ENCODE data around the gene NTF4.
"Not testable (repeated sequence)": the region's sequence is repeated elsewhere in the genome, so short reads cannot be mapped to it uniquely, and the experiment has no call there.

The NTF4 gene

DNA sequence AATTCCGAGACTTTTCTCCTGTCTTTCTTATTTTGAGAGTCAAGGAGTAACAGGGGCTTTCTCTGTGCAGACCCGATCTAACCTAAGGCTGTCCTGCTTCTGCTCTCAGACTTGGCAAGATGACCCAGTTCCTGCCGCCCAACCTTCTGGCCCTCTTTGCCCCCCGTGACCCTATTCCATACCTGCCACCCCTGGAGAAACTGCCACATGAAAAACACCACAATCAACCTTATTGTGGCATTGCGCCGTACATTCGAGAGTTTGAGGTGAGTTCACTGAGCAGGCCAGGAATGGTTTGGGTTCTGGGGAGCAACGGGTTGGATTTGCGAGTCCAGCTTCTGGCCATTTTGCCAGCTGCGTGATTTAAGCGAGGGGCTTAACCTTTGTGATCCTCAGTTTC is 21.7 kb upstream of the NTF4 start:
- DNase-seq: no peak

DNA sequence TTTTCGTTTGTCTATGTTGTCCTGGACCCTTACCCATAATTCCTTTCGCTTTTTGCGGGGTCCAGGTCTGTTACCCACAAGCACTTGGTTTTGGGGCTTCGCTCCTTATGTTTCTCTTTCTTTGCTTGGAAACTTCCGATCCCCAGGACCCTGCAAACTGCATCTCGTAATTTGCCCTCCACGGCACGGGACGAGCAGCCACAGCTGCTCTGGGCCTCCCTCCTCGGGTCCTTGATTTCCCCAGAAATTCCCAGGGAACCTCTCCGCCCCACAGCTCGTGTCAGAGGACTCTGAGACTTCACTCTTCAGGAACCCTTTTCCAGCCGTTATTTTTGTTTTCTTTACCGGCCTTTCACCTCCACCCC is 21.2 kb upstream of the NTF4 start:
- DNase-seq: no peak

DNA sequence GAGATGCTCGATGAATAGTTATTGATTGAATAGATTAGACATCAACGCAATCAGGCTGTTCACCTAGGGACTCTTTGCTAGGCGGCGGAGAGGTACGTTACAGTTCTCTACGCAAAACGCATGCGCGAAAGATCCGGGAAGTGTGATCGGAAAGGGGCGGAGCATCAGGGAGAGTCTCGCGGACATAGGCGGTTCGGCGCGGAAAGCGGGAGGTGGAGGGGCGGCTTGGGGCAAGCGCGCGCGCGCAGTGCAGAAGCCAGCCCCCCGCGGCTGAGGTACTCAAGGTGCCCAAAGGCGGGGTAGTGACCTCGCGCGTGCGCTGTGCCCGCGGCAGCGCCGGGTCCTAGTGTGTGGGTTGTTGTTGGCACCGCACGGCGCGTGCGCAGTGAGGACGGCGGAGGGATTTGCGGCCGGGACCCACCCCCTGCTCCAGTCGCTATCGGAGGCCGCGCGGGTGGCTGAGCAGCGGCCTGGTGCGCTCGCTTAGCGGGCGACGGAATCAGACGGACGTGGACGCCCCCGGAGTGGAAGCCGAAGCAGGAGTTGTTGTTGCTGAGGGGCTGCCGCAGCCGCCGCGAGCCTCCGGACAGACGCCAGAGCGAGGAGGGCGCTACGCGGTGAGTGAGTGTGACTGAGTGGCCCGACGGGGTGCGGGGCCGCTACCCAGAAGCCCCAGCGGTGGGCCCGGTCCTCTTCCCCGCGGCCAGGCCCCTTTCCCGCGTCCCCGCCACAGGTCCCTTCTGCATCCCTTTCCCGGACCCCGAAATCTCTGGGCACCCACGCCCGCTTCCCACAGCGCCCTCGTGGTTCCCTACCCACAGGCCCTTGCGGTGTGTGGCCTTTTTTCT is 20.6 kb upstream of the NTF4 start, which contains the start of gene SNRNP70:
Gene SNRNP70, plus strand, starts transcription at position 432 of the 848 bp plus-strand sequence. CDS start 964 bp downstream, outside the sequence.
- DNase-seq: peak; percentile 96

DNA sequence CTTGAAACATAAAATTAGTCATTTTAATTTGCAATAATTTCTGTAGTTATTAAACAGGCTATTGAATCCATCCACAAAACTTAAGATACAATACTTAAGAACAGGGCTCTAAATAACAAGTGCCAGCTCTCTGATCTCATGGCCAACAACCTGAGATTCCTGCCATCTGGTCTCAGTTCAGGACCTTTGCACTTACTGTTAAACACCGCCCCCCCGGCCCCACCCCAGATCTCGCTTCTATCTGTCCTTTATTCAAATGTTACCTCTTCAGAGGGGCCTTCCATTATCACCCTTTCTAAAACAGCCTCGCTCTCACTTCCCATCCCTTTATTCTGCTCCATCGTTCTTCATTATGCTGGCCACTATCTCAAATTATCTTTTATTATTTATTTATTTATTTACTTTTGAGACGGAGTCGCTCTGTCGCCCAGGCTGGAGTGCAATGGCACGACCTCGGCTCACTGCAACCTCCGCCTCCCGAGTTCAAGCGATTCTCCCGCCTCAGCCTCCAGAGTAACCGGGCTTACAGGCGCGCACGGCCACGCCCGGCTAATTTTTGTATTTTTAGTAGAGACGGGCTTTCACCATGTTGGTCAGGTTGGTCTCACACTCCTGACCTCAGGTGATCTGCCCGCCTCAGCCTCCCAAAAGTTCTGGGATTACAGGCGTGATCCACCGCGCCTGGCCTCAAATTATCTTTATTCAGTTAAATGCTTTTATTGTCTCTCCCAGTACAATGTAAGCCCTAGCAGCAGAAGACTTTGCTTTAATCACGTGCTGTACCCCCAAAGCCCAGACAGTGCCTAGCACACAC is 19.8 kb upstream of the NTF4 start:
- no peak for DNase-seq

DNA sequence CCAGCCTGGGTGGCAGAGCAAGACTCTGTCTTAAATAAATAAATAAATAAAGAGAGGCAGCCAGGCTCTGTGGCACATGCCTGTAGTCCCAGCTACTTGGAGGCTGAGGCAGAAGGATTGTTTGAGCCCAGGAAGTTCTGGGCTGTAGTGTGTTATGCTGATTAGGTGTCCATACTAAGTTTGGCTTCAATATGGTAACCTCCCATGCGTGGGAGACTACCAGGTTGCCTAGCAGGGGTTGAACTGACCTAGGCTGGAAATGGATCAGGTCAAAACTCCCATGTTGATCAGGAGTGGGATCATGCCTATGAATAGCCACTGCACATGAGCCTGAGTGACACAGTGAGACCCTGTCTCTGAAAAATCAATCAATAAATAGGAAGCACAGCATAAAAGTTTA is 16.7 kb upstream of the NTF4 start:
- DNase-seq: no peak

DNA sequence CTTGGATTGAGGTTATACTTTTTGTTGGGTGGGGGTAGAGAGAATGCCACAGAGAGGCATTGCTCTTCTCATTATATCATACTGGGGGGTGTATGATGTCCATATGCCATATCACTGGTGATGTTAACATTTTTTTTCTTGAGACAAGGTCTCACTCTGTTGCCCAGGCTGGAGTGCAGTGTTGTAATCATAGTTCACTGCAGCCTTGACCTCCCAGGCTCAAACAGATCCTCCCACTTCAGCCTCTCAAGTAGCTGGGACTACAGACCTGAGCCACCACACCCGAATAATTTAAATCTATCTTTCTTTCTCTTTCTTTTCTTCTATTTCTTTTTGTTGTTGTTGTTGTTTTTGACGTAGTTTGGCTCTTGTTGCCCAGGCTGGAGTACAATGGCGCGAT is 15.8 kb upstream of the NTF4 start:
- DNase-seq: no peak

DNA sequence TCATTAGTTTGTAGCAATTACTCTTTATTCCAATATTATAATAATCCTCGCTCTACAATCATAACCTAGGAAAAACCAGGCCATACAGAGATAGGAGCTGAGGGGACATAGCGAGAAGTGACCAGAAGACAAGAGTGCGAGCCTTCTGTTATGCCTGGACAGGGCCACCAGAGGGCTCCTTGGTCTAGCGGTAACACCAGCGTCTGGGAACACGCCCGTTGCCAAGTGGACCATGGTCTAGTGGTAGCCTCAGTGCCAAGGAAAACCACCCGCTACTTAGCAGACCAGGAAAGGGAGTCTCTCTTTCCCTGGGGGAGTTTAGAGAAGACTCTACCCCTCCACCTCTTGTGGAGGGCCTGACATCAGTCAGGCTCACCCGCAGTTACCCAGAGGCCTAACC is 10.3 kb upstream of the NTF4 start:
- DNase-seq: not testable (repeated sequence)

DNA sequence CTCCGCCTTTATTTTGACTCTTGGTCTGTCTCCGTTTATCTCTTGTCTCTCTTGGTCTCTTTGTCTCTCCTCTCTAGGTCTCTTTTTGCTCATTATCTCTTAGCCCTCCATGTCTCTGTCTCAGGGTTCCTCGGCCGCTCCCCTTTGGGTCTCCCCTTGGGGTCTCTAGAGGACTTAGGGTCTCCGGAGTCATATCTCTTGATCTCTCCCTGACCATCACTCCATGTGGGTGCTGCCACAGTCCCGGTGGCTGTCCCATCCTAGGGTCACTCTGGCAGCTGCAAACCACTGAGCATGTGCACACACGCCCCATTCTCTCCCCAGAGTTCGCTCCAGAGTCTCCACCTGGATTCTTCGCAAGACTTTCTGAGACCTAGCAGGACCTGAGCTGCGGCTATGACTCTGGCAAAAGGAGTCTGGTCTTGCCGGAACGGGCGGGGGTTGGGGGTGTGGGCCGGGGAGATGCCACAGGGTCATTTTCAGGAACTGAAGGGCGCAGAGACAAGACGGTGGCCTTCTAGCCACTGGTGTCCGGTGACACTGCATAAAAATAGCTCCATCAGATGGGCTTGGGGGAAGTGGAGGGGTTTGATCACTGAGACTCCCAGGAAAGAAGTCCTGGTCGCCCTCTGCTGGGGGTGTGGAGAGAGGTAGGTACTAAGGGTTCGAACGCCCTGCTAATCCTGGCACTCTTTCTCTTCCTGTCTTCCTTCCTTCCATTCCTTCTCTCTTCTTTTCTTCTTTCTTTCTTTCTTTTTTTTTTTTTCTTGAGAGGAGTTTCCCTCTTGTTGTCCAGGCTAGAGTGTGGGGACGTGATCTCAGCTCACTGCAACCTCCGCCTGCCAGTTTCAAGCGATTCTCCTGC is 9.1 kb upstream of the NTF4 start:
- DNase-seq: no peak

DNA sequence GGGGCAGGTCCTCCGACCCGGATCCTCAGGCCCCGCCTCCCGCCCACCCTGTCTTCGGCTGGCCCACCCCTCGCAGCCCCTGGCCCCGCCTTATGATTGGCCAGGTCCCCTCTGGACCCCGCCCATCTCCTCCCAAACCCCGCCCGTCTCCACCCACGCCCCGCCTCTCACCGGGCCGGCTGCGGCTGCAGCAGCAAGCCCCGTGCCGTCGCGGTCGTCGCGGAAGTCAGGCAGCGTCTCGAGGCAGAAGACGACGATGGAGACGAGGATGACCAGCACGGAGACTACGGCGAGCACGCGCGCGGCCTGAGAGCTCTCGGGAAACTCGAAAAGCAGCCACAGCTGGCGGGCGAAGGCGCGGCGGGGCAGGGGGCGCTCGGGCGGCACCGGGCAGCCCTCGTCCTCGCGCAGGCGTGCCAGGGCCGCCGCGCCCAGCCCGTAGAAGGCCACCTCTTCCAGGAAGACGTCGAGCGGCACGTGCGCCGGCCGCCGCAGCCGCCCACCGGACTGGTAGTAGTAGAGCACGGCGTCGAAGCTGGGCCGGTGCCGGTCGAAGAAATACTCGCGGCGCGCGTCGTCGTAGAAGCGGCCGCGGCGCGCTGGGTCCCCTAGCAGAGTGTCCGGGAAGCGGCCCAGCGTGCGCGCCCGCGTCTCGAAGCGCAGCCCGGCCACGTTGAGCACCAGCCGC is 7.4 kb upstream of the NTF4 start:
- no peak for DNase-seq

DNA sequence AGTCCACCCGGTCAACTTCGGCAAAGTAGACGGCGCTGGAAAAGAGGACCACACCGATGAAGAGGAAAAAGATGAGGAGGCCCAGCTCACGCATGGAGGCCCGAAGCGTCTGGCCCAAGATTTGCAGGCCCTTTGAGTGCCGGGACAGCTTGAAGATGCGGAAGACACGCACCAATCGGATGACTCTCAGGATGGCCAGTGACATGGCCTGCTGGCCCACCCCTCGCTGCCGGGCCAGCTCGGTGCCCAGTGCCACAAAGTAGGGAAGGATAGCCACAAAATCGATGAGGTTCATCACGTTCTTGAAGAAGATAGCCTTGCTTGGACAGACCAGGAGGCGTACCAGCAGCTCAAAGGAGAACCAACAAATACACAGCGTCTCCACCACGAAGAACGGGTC is 5.8 kb upstream of the NTF4 start:
- no peak for DNase-seq

DNA sequence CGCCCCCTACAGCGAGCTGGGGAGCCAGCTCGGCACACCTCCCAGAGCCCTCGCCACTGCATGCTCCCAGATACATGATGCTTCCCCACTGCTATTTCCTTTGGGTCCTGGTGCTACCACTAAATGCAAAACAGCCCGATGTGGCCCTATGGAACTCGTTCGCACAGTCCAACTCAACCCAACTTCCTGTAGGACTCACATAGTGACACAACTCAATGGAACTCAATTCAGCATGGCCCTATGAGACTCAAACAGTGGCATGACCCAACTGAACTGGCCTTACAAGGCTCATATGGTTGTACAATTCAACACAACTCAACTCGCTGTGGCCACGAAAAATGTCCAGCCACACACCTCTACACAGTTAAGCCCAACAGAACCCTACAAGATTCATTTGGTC is 4.4 kb upstream of the NTF4 start:
- DNase-seq: no peak

DNA sequence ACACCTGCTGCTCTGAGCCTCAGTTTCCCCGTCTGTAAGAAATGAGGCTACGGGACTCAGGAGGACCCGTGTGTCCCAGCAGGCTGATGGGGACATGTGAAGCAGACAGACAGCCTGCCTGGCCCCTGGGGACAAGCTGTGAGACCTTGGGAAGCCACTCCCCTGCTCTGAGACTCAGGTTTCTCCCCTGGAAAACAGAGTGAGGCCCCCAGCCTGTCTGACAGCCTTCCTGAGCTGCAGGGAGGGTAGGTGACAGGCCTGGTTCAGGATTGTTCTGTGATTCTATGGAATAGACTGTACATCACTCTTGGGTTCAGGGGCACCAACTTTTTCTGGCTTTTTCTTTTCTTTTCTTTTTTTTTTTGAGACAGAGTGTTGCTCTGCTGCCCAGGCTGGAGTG is 2.9 kb upstream of the NTF4 start:
- DNase-seq: no peak

DNA sequence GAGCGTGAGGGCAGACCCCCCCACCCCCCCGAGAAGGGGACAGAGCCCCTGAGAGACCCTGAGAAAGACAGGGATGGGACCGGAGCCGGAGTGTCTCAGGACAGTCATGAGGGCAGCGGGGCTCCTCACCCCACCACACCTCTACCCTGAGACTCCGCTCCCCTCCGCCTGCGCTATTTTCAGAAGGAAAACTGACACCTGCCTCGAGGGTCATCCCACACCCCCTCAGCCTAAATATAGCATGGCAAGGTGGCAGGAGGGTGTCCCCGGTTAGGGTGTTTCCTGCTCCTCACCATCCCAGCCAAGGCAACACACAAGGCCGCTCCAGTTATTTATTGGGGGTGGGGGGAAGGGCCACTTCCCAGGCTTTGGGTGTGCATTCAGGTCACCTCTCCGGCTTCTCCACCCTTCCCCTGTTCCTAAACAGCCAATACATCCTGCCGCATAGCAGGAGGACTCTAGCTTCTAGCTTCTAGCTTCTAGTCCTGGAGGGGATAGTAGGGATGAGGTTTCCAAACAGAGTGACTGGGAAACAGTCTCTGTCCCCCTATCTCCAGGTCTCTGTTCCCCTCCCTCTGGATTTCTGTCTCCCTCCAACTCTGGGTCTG is 1.4 kb upstream of the NTF4 start:
- DNase-seq: no peak

DNA sequence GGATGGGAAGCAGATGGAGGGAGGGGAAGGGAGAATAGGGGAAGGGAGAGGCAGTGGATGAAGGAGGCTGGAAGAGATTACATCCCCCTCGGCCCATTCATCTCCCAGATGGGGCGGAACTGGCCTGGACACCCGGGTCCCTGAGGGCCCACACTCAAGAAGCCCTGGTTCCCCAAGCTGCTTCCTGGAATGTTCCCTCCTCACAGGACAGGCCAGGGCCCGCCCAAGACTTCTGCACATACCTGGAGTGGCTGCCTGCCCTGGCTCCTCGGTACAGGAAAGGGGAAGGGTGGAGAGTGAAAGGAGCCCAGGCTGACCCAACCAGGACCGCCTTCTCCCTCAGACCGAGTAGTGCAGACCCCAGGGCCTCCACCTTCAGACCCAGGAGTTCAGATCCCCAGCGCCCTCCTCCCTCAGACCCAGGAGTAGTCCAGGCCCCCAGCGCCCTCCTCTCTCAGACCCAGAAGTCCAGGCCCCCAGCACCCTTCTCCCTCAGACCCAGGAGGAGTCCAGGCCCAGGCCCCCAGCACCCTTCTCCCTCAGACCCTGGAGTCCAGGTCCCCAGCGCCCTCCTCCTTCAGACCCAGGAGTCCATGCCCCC is 489 bp downstream of the NTF4 start:
- DNase-seq: no peak

DNA sequence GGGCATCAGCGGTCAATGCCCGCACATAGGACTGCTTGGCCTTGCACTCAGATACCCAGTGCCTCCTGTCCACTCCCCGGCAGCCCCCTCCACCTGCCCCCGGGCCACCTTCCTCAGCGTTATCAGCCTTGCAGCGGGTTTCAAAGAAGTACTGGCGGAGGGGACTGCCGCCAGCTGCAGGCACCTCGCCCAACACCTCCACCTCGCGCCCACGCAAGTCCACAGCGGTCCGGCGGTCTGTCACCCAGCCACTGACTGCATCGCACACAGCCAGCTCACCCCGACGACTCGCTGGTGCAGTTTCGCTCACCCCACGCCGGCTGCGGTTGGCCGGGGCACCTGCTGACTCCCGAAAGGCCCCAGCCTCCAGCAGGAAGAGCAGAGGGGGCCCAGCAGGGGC is 3.2 kb downstream of the NTF4 start:
- no peak for DNase-seq

DNA sequence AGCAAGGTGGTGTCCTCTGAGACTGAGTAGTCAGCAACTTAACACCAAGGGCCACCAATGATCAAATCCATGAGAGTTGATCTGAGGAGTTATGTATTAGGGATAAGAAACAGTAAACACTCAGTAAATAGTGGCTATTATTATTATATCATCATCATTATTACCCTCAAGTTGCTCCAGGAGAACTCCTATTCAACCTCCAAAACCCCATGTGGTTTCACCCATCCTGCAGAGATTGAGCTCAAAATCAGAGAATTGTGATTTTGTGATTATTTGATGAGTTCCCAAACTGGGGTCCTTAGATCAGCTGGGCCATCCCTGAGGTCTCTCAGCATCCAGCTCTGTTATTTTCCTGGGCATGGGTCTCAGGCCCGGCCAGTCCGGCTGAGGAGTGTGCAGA is 3.6 kb downstream of the NTF4 start:
- DNase-seq: no peak

DNA sequence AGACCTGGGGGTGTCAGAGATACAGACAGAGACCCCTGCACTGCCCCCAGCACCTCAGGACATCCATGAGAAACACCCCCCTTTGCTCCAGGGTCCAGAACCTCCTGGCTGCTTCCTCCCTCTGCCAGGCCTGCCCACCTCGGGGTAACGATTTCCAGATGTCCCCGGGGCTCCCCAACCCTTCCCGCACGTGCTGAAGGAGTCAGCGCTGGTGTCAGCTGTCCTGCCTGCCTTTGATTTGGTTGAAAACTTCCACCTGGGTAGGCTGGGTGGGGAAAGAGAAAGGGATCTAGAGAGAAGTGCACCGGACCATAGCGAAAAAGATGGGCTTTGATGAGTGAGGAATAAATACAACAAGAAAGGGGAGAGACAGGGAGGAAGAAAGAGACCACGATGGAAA is 5.6 kb downstream of the NTF4 start:
- DNase-seq: no peak

DNA sequence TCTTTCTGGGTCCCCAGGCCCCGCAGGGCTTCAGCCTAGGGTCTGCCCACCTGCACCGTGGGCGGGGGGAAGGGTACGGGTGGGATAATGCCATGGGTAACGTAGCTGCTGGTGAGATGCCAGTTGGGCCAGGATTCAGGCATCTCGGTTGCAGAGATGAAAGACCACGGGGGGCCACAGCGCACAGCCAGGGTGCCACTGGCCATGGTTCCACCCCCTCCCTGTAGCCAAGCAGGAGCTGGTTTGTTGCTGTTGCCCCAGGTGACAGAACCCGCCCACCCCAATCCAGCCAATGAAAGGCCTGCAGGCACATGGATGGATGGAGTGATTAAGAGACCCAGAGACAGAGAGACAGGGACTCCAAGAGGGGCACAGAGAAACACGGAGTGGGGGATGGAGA is 6.1 kb downstream of the NTF4 start:
- DNase-seq: no peak

DNA sequence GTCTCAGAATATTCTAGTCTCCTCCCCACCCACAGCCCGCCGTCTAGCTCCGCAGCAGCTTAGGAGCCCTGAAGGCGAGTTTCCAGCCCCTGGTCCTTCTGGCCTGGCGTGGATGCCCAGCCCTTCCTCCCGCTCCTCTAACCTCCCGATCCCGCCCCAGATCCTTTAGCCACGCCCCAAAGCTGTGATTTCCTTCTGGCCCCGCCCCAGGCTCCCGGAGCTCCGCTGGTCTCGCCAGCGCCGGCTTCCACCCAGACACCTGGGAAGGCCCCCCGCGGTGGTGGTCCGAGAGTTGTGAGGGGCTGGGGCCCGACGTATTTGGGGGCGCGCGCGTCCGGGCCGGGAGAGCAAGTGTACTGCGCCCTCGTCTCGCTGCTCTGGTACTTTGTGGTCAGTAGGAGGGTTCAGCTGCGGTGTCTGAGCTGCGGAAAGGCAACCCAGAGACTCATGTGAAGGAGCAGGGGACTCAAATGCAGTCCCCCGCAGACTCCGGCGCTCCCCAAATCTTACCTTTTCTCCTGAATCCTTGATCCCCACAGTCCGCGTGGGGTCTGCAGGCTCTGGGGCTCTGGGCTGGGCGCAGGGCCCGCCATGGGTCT is 6.9 kb downstream of the NTF4 start, which contains the start of gene CGB7:
Gene CGB7, minus strand, starts transcription at position 114 of the 599 bp plus-strand sequence. CDS start 2,374 bp downstream, outside the sequence.
- no peak for DNase-seq

DNA sequence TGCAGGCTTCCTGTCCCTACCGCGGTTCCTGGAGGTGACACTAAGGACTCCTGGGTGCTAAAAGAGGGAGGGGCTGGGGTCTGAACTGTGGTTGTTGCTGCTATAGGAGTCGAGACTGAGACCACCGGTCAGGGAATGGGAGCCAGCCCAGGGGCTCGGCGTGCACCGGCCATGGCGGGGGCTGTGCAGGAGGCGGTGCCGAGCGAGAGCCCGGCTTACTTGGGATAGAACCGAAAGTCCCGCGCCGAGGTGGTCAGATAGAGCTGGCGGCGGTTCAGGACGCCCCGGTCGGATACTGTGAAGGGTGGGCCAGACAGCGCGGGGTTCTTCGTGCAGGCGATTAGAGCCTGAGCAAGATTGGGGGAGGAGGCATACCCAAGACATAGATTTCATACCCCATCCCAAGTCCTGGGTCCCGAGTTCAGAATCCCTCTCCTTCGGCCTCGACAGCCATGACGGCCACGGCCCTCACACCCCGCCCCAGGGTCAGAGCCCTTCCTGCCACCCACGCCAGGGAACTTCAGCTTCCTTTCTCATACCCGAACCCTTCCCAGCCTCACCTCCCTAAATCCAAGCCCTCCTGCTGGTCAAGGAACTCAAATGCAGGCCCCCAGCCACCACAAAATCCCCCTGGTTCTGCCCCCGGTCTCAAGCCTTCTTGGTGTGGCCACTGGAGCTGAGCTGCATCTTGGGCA is 7.6 kb downstream of the NTF4 start:
- not testable (repeated sequence) for DNase-seq

All from NCI-H1048 (cell line).